Inferior parietal cortex (tissue), 1 donor: ENCODE measurements around the gene ZNF335.

Experiments
- DNase-seq: peaks from one replicate; pipeline ENCODE4 v3.0.0-alpha.2; 2016; ENCODE audit errors: extremely low spot score

ZNF335 gene

DNA sequence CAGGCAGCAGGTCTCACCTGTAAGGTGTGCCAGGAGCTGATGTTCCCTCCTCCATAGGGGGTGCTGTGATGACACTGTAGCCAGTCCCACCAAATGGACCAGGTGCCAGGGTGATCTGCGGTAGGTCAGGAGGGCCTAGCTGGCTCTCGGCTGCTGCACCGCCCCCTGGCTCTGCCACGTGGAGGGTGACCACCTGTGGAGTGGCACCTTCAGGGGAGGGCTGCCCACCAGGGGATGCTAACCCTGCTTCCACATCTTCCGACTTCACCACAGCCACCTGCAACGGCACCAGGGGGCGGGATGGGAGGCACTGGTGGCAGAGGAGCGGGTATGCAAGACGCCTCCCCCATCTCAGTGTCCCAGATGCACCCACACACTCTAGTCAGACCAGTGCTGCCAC lies 18.3 kb downstream of the ZNF335 start:
- DNase-seq = no peak

DNA sequence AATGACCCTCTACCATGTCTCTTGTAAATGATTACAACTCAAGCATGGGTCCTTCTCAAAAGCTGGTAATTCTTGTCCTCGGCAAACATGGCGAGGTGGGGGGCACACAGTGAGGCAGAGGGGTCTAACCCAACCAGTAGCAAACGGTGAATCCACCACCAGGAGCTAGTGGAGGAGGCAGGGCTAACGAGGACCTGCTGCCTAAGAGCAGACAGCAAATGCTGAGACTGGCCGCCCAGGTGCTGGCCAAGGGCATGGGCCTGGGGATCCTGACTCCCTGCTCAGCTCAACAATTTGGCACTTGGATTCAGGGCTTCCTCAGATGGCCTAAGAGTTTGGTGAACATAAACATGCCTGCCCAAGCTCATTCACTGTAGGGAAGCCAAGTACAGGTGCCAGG lies 19.1 kb downstream of the ZNF335 start:
- no peak for DNase-seq

DNA sequence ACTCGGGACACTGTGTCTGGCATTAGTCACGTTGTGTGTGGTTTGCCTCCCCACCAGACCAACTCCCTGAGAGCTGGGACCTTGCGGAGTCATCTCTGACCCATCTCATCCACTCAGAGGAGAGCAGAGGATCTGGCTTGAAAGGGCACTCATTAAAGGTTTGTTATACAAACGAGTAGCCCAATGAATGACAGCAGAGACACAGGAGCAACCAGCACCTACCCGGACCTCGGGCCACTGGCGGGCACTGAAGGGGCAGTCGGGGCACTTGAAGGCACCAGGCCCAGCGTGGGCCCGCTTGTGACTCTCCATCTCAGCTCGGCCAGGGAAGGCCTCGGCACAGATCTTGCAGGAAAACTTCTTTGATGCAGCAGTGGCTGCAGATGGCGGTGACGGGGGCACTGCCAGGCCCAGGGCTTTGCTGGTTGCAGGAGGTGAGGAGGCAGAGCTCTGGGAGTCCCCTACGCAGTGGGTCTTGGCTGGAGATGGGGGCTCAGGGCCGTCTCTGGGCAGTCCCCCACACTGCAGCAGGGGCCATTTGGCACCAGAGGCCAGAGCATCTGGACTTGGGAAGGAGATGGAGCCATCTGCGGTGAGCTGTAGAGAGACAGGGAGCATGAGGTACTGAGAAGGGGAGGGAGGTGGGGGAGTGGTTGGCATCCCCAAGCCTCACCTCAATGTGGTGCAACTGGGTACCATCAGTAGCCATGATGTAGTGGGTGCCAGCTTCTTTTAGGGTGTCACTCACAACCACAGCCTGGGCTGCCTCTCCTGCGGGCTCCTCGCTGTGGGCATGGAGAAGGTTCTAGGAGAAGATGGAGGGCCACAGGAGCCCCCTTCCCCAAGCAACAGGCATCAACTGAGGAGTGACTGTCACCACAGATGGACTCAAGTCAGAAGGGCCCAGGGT lies 19.8 kb downstream of the ZNF335 start:
- no peak for DNase-seq

DNA sequence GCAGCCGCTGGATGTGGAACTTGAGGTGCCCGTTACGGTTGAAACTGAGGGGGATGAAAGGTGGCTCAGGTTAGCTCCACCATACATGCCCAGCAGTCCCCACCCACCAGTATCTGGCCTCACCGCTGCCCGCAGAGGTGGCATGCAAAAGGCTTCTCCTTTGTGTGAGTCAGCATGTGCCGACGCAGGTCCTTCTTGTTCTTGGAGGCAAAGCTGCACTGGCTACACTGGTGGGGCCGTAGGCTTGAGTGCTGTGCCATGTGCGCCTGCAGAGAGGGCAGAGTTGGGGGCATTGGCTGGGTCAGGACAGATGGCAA lies 21.7 kb downstream of the ZNF335 start:
- DNase-seq = no peak

DNA sequence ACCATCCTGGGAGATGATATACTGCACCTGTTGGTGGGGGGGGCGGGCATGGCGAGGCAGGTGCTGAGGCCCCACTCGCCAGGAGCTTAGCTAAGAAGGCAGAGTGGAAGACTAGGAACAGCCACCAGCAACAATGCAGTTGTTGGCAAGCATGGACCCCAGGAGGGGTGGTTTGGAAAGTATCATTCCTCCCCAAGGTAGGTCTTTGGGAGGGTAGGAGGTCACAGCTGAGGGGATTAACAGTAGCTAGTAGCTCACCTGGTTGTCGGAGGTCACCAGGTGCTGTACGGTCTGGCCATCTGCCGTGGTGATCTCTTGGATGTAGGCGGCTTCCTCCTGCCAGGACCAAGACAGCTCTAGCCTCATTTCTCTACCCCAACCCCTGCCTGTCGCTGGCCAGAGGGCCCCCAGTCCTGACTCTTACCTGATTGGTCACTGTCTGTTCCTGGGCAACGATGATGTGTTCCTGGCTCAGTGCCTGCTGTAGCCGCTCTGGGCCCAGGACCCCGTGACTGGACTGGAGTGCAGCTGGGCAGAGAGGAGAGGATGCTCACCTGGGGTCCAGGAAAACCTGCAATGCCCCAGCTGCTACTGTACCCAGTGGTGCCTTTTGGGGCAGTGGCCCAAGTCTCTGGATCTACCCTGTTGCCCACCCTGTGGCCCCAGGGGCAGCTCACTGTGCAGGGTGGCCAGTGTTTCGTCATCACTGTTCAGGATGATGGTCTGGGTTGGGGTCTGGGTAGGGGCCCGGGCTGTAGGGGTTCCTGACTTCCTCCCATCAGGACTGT lies 22.3 kb downstream of the ZNF335 start:
- DNase-seq = no peak

DNA sequence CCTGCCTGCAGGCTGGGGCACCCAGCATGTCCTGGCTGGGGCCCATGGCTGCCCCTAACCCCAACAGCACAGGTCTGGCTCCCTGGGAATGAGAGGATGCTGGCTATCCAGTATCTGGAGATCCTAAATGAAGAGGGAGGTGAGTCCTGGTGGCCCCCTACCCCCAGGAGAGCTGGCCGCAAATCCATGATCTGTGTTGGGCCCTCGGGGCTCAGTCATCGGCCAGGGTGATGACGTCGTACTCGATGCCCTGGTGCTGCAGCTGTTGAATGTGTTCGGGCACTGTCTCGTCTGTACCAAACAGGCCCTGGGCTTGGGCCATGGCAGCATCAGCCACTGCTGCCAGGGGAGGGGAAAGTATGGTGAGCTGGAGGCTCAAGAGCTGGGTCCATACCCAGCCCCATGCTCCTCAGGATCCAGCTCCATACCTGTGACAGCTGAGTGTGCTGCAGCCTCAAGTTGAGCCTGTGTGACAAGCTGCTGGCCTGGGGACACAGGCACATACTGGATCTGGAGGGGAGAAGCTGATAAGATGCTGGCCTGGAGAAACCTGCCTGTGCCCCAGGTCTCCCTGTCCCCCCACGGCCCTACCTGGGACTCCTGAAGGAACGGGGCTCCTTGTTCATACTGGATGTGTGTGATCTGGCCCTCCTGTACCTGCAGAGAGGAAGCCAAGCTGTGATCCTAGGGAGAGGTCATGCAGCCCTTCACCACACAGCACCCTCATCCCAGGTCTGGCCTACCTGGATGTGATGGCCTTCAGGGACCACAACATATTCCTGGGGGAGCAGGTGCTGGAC lies 23.1 kb downstream of the ZNF335 start:
- DNase-seq = no peak

DNA sequence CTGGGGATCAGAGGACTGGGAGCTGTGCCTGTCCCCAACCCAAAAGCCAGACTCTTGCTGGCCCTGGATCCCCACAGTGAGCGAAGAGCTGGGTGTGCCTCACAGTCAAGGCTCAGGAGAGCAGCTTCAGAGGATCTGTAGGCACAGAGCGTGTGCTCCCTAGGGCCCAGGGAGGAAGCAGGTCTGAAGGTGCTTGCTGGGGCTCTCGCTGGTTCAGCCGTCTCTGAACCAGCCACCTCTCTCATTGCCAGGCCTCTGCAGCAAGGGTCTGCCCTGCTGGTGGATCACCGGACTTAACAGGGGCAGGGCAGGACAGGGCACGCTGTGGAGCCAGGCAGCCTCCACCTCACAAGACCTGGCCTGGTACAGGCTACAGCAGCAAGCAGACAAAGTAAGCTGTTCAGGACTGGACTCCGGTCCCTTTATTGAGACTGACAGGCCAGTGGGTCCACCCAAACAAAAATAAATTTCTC lies 23.7 kb downstream of the ZNF335 start:
- no peak for DNase-seq

DNA sequence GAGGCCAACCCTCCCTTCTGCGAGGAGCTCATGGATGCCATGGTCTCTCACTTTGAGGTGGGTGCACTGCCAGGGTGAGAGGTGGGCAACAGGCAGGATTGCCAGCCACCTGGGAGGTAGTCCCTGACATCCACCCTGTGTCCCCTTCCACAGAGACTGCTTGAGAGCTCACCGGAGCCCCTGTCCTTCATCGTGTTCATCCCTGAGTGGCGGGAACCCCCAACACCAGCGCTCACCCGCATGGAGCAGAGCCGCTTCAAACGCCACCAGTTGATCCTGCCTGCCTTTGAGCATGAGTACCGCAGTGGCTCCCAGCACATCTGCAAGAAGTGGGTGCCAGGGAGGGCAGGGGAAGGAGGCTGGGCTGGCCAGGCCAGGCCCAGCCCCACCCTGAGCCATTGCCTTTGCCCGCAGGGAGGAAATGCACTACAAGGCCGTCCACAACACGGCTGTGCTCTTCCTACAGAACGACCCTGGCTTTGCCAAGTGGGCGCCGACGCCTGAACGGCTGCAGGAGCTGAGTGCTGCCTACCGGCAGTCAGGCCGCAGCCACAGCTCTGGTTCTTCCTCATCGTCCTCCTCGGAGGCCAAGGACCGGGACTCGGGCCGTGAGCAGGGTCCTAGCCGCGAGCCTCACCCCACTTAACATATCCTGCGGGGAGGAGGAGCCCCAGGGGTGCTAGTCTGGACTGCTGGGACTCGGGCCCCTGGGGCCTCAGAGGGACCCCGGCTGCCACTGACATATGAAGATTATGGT lies 24.7 kb downstream of the ZNF335 start:
- DNase-seq = no peak

DNA sequence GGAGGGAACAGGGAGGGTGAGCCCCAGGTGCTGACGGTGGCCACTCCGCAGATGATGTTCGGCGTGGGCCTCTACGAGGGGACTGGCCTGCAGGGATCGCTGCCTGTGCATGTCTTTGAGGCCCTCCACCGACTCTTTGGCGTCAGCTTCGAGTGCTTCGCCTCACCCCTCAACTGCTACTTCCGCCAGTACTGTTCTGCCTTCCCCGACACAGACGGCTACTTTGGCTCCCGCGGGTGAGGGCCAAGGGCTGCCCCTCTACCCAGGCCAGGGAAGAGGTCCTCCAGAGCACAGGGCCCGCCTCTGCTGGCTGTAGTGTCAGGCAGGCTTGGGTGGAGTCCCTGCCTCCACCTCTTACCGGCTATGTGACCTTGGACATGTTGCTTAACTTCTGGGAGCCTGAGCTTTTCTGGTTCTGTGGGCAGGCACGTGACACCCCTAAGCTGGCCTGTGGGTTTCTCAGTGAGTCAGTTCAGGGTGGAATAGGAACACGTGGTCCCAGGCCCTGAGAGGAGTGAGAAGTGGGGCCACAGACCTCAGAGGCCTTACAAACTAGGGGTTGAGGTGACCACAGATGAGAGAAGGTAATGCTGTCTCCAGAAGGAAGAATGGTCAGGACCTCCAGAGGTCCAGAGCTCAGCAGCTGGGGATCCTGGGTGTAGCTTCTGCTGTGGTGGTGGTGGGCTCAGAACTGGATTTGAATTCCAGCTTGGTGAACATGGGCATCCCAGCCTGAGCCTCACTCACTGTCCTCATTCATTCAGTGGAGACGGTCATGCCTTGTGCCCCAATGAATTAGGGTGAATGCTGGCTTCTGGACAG lies 25.6 kb downstream of the ZNF335 start:
- DNase-seq = no peak

DNA sequence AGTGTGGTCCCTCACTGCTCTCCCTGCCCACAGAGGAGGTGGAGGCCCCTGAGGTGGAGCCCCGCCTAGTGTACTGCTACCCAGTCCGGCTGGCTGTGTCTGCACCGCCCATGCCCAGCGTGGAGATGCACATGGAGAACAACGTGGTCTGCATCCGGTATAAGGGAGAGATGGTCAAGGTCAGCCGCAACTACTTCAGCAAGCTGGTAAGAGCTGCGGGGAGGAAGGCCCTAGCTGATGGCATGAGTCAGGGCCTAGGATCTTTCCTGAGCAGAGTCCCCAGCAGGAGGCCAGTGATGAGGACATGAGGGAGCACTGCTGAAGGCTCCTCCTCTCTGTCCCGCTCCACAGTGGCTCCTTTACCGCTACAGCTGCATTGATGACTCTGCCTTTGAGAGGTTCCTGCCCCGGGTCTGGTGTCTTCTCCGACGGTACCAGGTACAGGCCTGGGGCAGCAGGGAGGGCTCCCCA lies 26.3 kb downstream of the ZNF335 start:
- no peak for DNase-seq

DNA sequence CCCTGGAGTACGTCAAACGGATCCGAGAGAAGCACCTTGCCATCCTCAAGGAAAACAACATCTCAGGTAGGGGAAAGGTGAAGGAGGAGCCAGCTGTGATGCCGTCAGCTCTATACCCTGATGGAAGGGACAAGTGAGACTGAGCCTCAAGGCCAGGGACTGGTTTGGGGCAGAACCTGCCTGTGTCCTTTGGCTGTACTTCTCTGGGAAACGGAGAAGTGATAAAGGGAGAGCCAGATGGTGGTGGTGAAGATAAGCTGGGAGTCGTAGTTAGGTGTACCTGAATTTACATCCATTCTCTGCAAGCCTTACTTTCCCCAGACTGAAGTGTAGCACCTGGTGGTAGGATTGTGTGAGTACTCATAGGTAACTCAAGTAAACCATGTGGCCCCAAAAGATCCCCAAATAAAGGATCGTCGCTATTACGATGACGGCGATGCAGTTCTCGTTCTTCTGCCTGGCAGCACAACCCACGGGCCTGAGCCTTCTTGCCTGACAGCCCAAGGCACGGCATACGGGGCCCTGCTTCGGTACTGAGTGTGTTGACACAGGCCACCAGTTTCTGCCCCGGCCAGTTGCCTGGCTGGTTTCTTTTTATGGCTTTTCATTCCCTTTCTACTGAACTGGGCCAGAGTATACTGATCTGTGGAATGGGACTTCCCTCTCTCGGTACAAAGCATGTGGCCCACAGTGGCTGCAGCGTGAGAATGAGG lies 26.9 kb downstream of the ZNF335 start:
- no peak for DNase-seq

DNA sequence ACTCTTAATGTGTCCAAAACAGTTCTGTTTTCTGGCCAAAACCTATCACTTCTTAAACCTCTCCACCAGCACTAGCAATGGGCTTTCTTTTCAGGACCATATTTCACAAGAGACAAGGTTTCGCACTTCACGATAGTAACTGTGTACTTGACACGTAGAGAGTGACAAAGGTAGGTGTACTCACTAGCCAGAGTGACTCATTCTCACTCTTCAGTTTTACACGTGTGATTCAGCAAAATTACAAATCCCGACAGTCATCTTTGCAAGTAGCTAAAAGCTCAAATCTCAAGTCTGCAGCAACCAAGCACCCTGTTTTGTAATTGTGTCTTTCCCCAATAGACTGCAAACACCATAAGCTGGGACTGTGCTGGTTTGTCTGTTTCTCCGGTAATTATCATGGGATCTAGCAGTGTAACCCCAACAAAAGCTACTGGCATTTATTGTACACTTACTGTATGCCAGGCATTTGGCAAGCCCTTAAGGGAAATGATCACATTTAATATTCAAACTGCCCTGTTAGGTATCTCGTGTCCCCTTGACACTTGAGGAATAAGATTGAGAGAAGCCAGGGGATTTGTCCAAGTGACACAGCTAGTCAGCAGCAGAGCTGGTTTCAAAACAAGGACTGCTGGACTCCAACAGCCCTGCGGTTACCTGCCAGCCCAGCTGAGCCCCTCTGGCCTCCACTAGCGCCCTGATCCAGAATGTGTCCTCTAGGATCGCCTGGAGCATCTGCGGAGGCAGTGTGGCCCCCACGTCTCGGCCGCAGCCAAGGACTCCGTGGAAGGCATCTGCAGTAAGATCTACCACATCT lies 27.6 kb downstream of the ZNF335 start:
- DNase-seq = peak; percentile 73

DNA sequence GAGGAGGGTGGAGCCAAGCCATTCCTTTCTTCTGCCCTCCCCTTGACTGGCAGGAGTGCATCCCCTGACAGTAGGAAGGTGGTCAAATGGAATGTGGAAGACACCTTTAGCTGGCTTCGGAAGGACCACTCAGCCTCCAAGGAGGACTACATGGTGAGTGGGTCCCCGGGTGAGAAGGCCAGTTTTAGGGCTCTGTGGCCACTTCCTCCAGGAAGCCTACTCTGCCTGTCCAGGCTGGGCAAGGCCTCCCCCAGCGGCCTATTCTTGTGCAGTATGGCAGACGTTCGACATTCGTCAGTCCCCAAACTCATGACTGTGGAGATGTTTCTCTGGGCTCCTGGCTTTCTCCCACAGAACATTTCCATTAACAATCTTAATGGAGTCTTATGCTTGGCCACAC lies 28.4 kb downstream of the ZNF335 start:
- DNase-seq = no peak

DNA sequence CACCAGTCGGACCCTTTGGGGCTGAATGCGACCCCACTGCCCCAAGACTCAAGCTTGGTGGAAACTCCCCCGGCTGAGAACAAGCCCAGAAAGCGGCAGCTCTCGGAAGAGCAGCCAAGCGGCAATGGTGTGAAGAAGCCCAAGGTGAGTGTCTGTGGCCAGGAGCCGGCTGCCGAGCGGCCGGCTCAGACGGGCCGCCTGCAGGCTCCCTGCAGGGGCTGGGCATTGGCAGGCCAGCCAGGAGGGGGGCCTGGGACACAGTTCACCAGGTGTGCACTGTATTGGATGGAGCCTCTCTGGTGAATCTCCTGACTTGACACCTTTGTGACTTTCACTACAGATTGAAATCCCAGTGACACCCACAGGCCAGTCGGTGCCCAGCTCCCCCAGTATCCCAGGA lies 31.5 kb downstream of the ZNF335 start:
- DNase-seq = no peak

DNA sequence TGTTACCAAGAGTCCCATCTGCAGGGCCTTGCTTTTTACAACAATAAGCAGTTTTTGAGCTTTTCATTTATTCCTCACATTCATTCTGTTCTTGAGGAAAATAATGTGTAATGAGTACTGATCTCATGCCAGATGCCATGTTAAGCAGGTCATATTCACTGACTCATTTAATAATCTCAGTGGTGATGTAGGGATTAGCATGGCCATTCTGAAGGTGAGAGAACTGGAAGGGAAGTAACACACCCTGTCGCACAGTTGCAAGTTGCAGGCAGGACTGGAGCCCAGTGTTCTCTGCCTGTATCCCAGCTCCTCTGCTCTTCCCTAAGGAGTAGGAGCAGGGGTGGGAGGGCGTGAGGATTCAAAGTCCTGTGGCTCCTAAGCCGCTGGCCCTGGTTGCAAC lies 31.9 kb downstream of the ZNF335 start:
- no peak for DNase-seq

DNA sequence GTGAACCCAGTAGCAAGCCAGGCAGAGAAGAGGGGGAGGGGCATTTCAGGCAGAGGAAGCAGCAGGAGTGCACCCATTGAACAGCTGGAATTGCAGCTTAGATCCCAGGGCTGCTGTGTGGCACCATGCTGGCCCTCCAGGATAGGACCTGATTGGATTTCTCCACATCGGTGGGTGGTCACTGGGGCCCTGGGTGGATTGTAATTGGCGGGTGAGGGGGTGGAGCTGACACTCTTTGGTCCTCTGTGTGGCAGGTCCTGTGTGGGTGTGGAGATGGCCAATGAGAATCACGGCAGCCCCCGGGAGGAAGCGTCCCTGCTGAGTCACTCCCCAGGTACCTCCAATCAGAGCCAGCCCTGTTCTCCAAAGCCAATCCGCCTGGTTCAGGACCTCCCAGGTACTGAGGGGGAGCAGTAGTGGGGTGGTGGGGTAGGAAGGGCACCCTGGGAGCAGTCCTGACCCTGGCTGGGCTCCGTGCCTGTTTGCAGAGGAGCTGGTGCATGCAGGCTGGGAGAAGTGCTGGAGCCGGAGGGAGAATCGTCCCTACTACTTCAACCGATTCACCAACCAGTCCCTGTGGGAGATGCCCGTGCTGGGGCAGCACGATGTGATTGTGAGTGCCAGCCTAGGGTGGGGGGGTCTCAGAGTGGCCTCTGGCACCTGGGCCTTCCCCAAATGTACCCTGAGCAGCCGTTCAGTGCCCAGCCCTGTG lies 33.1 kb downstream of the ZNF335 start:
- no peak for DNase-seq

DNA sequence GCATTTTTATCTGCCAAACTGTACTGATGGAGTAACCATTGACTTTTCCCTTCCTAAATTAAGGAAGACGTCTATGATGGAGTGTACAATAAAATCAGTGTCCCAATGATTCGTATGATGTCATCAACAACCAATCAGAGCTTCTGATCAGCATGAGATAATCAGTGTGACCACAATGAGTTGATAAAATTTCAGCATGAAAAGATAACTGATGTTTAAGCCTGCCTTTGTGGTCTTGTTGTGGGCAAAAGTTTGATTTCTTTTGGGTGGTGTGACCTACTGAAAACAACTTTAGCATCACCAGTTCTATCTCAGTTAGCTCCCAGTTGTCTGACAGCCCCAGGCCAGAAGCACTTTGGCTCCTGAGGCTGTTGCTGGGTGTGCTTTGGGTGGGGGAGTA lies 34.2 kb downstream of the ZNF335 start:
- no peak for DNase-seq

DNA sequence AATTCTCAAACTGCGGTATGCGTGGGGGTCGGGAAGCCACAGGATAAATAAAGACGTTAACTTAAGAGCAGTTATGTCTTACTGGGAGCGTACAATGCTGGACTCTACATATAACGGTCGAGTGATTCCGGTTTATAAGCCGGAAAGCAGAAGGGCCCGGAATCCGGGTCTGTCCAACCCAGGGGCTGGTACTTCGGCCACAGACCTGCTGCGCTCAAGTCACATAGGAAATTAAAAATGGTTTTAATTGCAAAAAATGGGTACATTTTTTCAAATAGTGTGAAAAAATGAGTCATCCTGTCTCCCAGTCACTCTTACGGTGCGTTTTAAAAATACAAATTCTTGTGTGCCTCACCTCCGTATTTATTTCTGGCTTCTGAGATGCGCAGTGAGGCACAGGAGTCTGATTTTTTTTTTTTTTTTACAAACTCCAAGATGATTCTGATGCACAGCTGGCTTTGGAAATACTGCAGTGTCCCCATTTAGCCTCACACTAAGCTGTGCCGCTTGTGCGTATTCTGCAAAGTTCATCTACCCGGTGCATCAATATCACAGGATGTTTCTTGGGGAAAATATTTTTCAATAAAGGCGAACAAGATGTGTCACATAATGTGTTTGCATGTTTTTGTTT lies 36.5 kb downstream of the ZNF335 start:
- no peak for DNase-seq
